Measurements from ENCODE around the gene VEGFB.
A peak's percentile ranks its signal among the peaks of the same experiment; 100 is the strongest.

Gene VEGFB

GRCh38 chr11:64278576-64279190 lies 44.3 kb downstream of the VEGFB start:
- TF ChIP-seq POLR2AphosphoS5 (IDR thresholded peaks at IDR 0.05; ENCODE audit: low read depth, low read length) (no peak), TAF1 (IDR thresholded peaks at IDR 0.05; ENCODE audit: borderline replicate concordance, insufficient read depth, low read length) (no peak), SIN3A (IDR thresholded peaks at IDR 0.05; ENCODE audit: borderline replicate concordance, insufficient read depth, low read length) (no peak), FOXP2 (optimal IDR thresholded peaks at IDR 0.05; ENCODE audit: borderline replicate concordance, extremely low read depth, extremely low read length, insufficient read depth) (no peak), REST (IDR thresholded peaks at IDR 0.05; ENCODE audit: insufficient read depth in 1 of 2, low read depth in 2 of 2, low read length in 2 of 2) (no peak)

- TF ChIP-seq POLR2AphosphoS5 (IDR thresholded peaks at IDR 0.05; ENCODE audit: low read depth, low read length) (no peak), TAF1 (IDR thresholded peaks at IDR 0.05; ENCODE audit: borderline replicate concordance, insufficient read depth, low read length) (no peak), FOXP2 (optimal IDR thresholded peaks at IDR 0.05; ENCODE audit: borderline replicate concordance, extremely low read depth, extremely low read length, insufficient read depth) (no peak), SIN3A (IDR thresholded peaks at IDR 0.05; ENCODE audit: borderline replicate concordance, insufficient read depth, low read length) (no peak), REST (IDR thresholded peaks at IDR 0.05; ENCODE audit: insufficient read depth in 1 of 2, low read depth in 2 of 2, low read length in 2 of 2) (no peak)
Observed at GRCh38 chr11:64281957-64282770, 47.8 kb downstream of the VEGFB start.

- TF ChIP-seq SIN3A (IDR thresholded peaks at IDR 0.05; ENCODE audit: borderline replicate concordance, insufficient read depth, low read length) (no peak), FOXP2 (optimal IDR thresholded peaks at IDR 0.05; ENCODE audit: borderline replicate concordance, extremely low read depth, extremely low read length, insufficient read depth) (no peak), REST (IDR thresholded peaks at IDR 0.05; ENCODE audit: insufficient read depth in 1 of 2, low read depth in 2 of 2, low read length in 2 of 2) (no peak), TAF1 (IDR thresholded peaks at IDR 0.05; ENCODE audit: borderline replicate concordance, insufficient read depth, low read length) (no peak), POLR2AphosphoS5 (IDR thresholded peaks at IDR 0.05; ENCODE audit: low read depth, low read length) (no peak)
Observed at GRCh38 chr11:64283092-64283491, 48.7 kb downstream of the VEGFB start.

GRCh38 chr11:64284048-64284961 lies 49.9 kb downstream of the VEGFB start, which contains the start of gene BAD:
BAD (minus strand) TSS chr11:64284665; CDS start chr11:64284368, 297 bp downstream.
- TF ChIP-seq POLR2AphosphoS5 (IDR thresholded peaks at IDR 0.05; ENCODE audit: low read depth, low read length) = peak; percentile 85
- no peak; the same call in 1 of the 2 replicates for TF ChIP-seq SIN3A (IDR thresholded peaks at IDR 0.05; ENCODE audit: borderline replicate concordance, insufficient read depth, low read length)
- peak; percentile 13 for TF ChIP-seq FOXP2 (optimal IDR thresholded peaks at IDR 0.05; ENCODE audit: borderline replicate concordance, extremely low read depth, extremely low read length, insufficient read depth)
- peak; percentile 54; the same call in 1 of the 2 replicates for TF ChIP-seq TAF1 (IDR thresholded peaks at IDR 0.05; ENCODE audit: borderline replicate concordance, insufficient read depth, low read length)

Data from PFSK-1 (cell line).